Activated CD4-positive, alpha-beta T cell treated with anti-CD3 and anti-CD28 coated beads for 24 hours (primary cell): Measurements from ENCODE around the gene APOD.

Experiments used
- DNase-seq, 2 donors: peaks; one replicate each; pipeline ENCODE4 v3.0.0-alpha.2; 2020; ENCODE audit warnings: low read depth in 2 of 2

Gene APOD

DNA sequence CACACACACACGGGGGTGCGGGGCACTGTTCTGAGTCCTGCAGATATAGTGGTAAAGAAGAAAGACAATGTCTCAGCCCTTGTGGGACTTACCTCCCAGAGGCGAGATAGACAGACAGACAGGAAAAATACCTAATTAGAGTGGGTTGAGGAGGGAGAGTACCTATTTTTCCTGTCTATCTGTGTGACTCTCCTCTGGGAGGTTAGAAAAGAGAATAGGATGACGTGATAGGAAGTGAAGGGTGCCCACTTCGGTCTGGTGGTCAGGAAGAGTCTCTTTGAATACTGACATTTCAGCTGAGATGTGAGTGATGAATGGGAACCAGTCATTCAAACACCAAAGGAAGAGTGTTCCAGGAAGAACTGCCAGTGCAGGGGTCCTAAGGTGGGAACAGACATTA lies 4.1 kb upstream of the APOD start:
- no peak for DNase-seq

DNA sequence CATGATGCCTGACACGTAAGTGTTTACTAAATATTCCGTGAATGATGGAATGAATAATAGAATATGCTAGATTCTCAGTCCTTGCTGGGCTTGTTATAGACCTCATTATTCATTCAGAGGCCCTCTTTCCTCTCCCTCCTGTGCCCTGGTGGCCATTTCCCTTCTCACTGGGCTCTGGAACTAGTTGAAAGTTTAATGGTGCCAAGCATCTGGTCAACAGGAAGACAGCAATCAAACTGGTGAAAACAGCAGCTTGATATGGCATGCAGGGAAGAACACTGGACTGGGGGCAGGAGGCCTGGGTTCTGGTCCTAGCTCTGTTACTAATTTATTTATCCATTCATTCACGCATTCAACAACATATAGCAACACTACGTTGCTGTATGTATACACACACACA lies 3.7 kb upstream of the APOD start:
- DNase-seq, result no peak

DNA sequence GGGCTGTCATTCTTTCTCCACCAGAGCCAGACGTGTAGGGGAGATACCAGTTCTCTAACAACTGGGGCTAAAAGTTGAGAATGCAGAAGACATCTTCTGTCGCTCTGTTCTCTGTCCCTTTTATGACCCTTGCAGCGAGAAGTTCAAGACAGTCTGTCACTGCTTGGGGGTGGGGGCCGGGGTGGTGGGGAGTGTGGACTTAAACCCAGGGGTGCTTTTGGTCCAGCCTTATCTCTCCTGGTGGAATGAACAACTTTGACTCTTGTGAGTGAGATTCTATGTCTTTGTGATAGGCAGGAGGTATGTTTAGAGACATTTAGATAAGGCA lies 767 bp upstream of the APOD start:
- DNase-seq, result no peak

DNA sequence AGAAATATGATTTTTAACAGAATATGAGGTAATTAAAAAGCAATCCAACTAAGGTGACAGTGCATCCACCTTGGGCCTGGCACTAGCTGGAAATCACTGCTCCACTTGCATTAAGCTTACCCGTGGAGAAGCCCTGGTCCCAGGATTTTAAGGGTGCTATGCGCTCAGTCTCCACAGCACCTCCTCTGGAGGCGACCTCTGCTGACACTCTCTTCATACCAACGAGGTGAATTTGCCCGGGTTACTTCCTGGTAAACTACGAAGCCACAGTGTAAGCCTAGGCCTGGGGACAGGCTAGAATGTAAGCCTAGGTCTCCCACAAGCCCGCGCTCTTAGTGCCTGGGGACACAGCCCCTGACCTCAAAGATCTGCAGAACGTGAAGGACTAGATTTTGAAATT lies 793 bp downstream of the APOD start:
- DNase-seq, result no peak

DNA sequence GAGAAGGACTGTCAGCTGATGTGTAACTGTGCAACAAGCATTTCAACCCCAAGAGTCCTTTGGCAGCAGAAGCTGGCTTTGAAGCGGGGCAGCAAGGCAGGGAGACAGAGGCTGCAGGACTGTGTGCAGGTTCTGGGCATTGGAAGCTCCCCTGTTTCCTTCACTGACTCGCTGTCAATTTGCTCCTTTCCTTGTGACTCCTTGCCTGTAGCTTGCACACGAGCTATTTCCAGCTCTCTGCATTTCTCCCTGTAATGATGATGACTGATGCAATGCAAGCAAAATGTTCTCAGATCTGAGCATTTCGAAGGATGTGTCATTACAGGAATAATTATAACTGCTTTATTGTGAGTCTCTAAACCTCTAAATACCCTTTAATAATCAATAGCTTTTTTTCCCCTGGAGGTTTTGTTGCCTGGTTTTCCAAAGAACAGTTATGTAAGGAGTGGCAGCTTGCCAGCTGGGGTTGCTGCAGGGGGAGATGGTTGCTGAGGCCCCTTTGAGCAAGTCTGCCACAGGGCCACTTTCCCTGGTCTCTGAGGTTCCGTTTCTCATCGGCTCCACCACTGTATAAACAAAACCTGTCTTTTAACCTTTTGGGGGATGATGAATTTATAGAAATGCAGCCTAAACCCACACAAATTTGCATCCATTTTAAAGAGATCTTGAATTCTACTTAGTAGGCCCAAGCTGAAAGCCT lies 2.8 kb downstream of the APOD start:
- DNase-seq, result no peak

DNA sequence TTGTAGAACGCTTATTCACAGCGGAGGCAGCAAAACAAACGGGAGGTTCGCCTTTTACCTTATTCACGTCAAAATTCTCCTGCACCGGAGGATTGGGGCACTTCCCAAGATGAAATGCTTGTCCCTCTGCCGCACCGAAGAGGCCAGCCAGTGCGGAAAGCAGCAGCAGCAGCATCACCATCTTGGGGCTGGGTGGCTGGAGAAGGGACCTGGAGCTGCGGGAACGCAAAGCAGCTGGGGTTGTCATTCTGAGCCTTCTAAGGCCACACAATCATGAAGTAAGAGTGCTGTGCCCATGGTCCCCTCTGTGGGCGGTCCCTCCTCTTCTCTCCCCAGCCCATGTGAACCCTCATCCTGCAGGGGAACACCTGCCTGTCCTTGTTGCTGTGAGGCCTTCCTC lies 4.5 kb downstream of the APOD start:
- DNase-seq, result no peak

DNA sequence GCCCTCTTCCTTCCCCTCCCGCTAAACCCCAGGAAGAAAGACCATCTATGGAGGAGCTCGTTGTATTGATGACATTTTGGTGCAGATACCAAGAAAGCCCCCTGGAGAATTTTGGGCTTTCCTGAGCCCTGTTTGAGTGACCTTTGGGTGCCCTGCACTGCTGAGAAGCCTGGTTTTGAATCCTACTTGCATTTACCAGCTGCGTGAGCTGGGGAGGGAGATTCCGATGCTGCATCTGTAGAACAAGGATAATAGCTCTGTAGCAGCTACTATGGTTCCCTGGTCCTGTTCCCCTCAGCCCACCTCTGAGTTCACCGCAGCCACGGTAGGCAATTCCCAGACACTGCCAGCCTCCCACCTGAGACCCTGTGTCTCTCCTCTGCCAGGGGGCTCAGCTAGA lies 5.2 kb downstream of the APOD start:
- DNase-seq, result no peak

DNA sequence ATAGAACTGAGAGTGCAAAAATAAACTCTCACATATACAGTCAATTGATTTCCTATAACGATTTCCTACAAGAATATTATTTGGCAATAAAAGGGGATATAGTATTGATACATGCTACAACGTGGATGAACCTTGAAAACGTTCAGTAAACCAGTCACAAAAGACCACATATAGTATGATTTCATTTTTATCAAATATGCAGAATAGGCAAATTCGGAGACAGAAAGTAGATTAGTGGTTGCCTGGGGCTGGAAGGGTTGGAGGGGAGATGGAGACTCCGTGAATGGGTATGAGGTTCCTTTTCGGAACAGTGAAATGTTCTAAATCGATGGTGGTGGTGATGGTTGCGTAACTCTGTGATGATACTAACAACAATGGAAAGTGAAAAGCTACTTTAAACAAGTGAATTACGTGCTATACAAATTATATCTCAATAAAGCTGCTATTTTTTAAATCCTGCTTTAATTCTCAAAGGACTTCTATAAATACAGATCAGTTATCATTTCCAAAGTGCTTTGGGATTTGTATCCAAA lies 6.0 kb downstream of the APOD start:
- no peak for DNase-seq

DNA sequence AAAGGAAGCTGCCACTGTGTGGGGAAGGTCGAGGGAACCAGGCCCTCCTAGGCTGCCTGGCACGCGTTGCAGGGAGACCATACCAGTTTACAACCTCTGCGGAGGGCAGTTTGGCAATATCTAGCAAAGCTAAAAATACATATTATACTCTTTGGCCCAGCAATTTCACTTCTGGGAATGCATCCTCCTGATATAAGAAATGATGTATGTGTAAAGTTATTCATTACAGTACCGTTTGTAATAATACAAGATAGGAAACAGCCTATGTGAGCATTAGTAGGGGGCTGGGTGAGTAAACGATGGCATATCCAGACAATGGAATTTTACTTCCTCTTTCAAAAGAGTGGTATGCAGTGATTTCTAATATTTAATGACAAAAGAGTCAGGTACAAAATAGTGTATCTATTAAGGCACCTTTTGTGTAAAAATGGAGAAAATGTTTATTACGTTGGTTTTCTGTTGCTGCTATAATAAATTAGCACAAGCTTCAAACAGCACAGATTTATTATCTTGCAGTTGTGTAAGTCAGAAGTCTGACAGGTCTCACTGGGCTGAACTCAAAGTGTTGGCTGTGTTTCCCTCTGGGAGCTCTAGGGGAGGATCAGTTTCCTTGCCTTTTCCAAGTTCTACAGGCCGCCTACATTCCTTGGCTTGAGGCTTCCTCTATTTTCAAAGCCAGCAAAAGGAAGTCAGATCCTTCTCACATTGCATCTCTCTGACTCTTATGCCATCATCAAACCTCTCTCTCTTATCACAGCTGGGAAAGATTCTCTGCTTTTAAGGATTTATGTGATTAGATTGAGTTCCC lies 9.0 kb downstream of the APOD start:
- no peak for DNase-seq

DNA sequence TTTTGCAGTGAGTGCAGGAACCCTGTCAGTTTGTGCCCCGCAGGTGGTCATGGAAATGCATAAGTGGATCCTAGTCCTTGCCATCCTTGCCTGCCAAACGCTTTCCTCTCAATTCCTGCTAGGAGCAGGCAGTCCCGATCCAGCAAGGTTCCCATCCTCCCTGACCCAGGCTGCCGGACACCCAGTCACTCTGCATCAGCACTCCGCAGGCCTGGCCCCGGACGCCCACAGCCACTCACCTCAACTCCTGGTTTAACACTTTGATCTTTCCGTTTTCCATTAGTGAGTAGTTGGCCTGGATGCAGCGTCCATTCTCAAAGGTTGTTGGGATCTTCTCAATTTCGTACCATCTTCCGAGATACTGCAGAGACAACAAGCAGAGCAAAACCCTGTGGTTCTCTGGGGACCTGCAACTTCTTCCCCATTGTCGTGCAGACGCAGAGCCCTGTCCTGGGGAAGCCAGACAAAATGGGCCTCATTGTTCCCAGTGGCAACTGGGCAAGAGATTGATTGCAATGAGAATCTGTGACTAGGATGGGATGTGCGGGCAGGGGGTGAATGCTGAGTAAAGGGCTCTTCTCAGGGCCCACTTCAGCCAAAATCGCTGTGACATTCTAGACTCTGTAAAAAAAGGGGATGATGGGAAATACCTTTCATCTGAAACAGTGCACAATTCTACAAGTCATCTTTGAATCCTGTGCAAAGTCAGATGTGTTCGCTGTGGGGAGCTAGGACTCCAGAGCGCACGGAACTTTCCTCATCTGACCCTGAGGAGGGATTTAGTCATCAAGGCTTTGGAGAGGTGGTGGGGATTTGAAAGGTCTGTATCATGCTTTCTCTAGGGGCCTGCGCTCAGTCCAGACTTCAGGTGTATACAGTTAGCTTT lies 9.9 kb downstream of the APOD start:
- no peak for DNase-seq

DNA sequence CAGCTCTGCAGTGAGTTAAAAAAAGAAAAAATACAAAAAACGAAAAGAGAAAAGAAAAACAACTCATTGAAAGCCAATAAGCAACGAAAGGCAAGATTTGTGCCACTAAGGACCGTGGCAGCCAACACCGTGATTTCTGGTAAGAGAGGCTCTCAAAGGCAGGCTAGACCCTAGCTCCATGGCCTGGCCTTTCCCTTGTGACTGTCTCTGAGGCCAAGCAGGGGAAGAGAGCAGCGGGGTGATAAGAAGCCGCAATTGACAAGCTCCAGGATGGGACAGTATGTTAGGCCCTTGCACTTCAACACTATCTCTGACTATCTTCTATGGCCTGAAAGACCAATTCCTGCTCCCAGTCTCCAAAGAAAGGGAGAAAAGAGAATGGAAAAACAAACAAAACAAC lies 12.4 kb downstream of the APOD start:
- DNase-seq, result no peak

DNA sequence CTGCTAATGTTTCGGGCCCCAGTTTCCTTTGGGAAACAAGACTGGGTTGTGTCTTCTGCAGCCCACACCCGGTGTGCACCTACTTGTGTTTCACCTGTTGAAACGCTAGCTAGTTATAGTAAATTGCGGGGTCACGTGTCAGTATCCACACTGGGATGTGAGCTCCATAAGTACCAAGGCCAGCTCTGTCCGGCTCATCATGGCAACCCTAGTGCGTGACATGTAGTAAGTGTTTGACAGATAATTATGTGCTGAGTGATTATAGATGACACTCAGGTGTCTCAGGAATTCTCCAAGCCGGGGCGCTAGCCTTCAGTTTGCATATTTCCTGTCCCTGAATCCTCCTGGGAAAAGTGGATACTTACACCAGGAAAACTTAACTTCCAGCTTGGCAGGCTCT lies 12.8 kb downstream of the APOD start:
- DNase-seq, result no peak

DNA sequence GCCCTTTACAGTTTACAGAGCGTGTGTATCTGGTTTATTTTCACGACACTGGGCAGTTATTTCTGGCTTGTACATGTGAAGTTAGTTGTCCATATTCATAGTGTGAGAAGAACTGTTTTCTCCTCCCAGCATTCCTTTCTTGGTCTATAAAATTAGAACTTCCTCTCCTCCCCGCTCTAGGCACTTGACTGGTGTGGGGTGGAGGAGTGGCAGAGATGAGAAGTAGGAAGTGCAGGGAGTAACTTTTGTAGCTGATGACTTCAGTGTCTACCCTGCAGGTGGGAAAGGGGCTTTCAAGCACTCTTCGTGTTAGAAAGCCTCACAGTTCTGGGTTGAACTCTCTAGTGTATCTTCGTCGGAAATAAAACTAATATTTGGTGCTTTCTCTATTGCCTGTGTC lies 13.4 kb downstream of the APOD start:
- no peak for DNase-seq

DNA sequence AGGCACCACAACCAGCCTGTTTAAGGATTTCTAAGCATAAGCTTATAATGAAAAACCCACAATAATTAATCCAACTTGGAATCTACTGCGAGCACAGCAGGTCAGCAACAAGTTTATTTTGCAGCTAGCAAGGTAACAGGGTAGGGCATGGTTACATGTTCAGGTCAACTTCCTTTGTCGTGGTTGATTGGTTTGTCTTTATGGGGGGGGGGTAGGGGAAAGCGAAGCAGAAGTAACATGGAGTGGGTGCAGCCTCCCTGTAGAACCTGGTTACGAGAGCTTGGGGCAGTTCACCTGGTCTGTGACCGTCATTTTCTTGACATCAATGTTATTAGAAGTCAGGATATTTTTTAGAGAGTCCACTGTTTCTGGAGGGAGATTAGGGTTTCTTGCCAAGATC lies 15.1 kb downstream of the APOD start:
- DNase-seq, result no peak

DNA sequence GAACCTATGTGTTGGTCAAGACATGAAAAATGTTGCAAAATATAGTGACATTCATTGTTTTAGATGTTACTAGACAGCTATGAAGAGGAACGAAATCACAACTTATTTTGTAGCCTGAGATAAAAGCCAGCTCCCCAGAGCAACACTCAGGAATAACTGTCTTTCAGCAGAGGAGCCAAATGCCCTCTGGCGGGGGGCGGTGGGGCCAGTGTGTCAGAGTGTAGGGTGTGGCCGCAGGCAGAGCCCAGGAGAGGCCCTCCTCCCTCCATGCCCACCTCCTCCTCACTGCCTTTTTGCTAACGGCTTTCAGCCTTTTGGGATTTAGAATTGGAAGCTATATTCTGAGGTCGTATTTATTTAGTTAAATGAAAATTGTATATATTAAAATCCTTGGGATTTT lies 16.9 kb downstream of the APOD start:
- no peak for DNase-seq

DNA sequence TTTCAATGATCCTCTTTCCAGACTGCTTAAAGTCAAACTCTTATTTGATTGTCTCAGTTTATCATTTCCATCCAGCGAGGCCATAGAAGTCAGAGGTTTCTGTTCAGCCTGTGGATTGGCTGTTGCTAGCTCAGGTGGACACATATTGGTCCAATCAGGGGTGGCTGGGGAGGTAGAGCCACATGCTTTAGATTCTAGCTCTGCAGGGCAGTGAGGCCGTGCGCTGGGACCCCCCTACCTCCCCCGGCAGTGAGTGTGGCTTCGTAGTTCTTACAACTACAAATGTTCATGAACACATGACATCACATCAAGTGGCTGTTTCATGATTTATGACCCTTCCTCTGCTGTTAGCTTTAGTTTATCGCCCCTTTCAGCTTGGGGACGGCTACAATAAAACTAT lies 18.0 kb downstream of the APOD start:
- no peak for DNase-seq

DNA sequence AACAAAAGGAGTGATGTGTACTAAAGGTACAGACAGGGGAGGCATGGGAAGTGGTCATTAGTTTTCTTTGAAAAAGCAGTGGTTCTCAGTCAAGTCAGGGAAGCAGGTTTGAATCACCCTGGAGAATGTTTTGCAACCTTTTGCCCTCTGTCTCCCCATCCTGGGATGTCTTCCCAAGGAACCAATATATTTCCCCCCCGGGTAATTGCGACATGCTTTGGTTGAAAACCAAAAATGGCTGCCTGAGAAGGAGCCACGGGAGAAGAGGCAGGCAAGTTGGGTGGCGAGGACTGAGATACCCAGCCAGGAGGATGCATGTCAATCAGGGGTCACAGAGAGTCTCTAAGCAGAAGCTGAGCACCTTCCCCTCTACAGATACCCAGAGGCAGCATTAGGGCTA lies 20.4 kb downstream of the APOD start:
- DNase-seq, result no peak

DNA sequence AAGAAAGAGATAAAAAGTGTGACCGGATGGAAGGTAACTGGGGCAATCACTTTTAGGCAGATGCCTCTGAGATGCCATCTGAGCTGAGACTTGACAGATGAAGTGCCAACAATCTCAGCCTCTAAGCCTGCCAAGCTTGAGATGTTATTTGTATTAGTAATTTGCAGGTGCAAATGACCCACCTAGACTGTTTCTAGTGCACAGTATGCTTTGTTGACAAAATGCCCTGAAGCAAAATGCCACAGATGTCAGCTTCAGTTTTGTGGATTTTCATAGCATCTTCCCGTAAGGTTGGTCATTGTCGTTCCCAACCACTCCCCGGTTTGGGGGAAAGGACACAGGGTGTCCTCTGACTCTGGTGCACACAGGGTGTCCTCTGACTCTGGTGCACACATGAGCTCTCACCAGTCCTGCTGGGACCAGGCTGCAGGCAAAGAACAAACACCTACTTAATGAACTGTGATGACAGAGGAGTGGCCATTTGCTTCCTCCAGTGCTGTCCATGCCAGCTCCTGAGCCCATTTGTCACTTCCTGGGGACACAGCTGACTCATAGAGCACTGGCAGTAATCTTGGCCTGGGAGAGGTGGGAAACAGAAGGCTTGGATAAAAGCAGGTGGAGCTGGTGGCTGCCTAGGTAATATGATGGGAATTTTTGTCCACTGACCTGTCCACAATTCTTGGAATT lies 23.9 kb downstream of the APOD start:
- no peak for DNase-seq

DNA sequence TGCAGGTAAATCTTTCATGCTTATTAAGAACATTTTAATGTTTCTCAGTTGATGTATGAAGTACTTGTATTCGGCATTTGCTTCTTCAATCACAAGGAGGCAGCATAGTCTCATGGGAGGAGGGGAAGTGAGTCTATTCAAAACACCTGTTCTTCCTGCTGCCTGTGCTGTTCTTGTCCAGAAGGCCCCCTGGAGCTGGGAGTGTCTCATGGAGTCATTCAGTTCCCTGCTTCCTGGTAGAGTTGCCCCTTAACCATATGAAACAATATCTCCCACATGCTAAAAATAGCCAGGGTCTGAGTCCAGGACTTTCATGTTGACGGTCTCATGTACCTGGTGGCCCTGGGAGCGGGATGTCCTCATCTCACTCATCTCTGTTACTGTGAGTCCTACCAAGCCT lies 25.1 kb downstream of the APOD start:
- DNase-seq, result no peak

DNA sequence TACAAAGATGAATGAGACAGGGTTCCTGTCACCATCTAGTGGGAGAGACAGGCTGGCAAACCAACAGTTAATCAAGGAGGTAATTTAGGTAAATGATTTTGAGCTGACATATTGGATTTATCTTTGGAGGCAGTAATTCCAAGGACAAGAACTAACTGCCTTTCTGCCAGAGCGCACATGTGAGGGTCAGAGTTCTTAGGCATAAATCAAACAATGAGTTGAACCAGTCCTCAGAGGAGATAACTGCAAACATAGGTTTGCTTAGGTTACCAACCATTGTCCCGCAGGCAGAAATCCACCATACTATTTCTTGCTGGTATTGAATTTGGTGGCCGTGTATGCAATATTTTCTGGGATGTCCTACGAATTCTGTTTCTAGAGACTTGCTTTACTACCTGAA lies 26.4 kb downstream of the APOD start:
- DNase-seq, result no peak

DNA sequence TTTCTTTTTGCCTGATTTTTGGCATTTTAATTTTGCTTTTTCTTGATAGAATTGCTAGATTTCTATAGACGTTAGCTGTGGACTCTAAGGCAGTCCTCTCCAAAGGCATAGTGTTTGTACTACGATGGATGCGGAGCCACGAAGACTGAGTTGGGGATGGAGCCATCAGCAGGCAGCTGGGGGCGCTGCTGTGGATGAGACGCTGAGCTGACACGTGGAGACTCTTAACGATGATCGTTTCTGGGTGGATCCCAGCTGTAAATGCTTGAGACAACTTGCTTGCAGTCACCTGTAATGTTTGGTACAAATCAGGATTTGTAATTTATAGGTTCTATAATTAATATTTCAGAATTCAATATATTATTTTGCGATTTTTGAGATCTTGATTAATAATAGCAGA lies 27.4 kb downstream of the APOD start:
- DNase-seq, result no peak

DNA sequence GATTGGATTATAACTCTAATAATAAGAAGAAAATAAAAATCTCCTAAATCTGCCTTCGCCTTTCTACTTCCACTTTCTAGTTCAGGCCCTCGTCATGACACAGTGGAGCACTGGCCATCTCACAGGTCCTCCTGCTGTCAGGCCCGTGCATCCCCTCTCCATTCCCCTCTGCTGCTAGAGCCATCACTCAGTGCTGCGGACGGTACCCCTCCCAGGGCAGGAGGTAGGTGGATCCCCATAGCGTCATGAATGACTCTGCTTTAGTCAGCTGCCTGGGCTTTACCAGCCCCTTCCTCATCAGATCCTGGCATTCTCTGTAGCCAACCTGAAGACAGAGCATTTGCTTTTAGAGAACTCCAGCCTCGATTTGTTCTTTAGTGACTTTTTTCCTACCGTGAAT lies 28.6 kb downstream of the APOD start:
- no peak for DNase-seq
